ENCODE data around the gene MRPL48.

Gene MRPL48

DNA sequence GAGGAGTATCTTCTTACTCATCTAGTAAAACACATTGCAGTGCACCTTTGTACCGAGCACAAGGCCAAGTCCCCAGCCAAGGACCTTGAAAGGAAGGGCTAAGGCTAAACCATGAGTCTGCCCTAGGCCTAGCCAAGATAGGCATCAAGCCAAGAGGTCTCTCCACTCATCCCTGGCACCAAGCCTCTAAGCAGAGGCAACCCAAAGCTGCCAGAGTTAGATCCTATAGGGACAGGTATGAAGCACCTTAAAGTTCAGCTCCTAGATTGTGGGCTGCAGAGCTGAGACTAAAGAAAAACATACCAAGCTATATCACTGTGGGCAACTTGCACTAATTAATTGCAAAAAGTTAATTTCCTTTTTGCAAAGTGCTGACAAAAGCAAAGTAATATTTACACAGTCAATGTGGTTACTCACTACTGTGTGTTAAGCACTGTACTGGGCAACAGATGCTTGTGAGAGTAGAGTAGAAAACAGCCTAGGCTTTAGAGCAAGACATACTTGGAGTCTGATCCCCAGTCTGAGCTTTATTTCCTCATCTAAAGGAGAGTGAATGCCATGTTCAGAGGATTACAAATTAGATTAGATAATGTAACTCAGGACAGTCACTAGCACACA is 81.8 kb downstream of the MRPL48 start:
- peak; percentile 45 for DNase-seq (ENCODE audit: low read depth)
- H3K4me3 ChIP-seq (ENCODE audit: control insufficient read depth, low read depth, low read length), result no peak overlapping the region
- TF ChIP-seq, protein P1, sequence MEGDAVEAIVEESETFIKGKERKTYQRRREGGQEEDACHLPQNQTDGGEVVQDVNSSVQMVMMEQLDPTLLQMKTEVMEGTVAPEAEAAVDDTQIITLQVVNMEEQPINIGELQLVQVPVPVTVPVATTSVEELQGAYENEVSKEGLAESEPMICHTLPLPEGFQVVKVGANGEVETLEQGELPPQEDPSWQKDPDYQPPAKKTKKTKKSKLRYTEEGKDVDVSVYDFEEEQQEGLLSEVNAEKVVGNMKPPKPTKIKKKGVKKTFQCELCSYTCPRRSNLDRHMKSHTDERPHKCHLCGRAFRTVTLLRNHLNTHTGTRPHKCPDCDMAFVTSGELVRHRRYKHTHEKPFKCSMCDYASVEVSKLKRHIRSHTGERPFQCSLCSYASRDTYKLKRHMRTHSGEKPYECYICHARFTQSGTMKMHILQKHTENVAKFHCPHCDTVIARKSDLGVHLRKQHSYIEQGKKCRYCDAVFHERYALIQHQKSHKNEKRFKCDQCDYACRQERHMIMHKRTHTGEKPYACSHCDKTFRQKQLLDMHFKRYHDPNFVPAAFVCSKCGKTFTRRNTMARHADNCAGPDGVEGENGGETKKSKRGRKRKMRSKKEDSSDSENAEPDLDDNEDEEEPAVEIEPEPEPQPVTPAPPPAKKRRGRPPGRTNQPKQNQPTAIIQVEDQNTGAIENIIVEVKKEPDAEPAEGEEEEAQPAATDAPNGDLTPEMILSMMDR (conservative IDR thresholded peaks at IDR 0.05; ENCODE audit: control insufficient read depth, insufficient read depth, low read depth, low read length), result no peak

DNA sequence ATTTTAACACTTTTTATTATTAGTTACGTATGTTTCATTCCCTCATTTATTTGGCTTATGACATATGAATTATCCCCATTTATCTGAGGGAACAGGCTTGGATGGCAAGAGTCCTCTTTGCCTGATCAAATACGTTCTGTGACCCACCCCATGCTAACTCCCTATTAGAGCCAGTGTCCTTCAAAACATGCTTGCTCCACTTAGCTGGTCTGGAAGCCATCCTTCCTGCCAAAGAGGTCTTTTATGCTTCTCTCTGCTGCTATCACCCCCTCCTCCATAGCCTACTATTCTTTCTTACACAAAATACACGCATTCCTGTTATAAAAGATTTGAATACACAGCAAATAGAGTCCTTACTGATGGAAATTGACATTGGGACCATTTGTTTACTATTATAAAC is 82.6 kb downstream of the MRPL48 start:
- H3K4me3 ChIP-seq (ENCODE audit: control insufficient read depth, low read depth, low read length), result no peak overlapping the region
- DNase-seq (ENCODE audit: low read depth), result no peak
- TF ChIP-seq, protein P1 (conservative IDR thresholded peaks at IDR 0.05; ENCODE audit: control insufficient read depth, insufficient read depth, low read depth, low read length), result no peak

DNA sequence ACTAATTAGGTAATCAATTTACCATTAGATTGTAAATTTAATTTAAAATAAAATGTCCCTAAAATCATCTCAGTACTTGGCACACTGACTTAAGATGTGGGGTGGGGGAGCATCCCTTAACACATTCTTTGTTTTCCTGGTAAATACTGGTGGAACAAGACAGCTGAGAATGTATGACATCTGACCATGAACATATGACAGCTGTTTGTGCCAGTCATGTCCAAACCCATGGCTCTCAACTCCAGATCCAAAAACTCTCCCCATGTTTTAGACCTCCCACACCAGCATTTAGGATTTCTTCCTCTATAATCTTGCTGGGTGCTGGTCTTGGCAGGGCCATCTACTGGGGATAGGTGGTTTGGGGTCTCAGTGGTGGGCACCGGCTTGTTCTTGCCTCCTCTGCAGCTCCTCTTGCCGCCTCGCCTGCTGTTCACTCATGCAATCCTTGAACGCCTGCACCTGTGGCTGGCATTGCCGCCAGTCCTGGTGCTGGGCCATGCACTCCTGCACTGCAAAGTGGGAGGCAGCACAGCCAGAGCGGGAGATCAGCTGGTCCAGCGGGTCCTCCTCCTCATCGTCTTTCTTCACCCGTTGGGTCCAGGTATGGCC is 85.2 kb downstream of the MRPL48 start:
- TF ChIP-seq, protein P1 (conservative IDR thresholded peaks at IDR 0.05; ENCODE audit: control insufficient read depth, insufficient read depth, low read depth, low read length), result no peak
- no peak overlapping the region for H3K4me3 ChIP-seq (ENCODE audit: control insufficient read depth, low read depth, low read length)
- no peak for DNase-seq (ENCODE audit: low read depth)

DNA sequence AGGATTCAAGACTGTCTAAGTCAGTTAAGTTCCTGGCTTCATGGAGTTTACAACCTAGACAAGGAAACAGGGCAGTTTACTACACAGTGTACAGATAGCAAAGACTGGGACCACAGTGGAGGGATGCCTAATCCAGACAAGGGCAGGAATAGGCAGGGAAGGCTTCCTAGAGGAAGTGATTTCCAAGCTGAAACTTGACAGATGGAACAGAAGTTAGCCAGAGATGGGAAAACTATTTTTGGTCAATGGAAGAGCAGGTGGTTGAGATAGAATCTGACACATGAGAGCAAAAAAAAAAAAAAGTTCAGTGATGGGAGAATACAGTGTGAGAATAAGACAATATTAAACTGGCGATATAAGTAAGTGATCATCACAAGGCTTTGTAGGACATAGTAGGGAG is 87.7 kb downstream of the MRPL48 start:
- peak overlapping the region; percentile 97 for H3K4me3 ChIP-seq (ENCODE audit: control insufficient read depth, low read depth, low read length)
- TF ChIP-seq, protein P1 (conservative IDR thresholded peaks at IDR 0.05; ENCODE audit: control insufficient read depth, insufficient read depth, low read depth, low read length), result no peak
- no peak for DNase-seq (ENCODE audit: low read depth)

DNA sequence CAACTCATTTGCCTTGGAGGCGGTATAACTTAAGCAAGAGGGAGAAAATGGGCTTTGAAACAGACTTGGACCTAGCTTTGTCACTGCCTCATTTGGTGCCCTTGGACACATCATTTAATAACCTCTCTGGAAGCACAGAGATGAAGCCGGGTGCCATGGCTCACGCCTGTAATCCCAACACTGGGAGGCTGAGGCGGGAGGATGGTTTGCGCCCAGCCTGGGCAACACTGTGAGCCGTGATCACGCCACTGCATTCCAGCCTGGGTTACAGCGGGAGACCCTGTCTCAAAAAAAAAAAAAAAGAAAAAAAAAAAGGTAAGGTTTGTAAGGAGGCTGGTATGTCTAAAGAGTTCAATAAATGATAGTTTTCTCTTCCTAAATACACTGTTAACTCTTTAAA is 88.2 kb downstream of the MRPL48 start:
- peak overlapping the region; percentile 97 for H3K4me3 ChIP-seq (ENCODE audit: control insufficient read depth, low read depth, low read length)
- TF ChIP-seq, protein P1 (conservative IDR thresholded peaks at IDR 0.05; ENCODE audit: control insufficient read depth, insufficient read depth, low read depth, low read length), result no peak
- no peak for DNase-seq (ENCODE audit: low read depth)

DNA sequence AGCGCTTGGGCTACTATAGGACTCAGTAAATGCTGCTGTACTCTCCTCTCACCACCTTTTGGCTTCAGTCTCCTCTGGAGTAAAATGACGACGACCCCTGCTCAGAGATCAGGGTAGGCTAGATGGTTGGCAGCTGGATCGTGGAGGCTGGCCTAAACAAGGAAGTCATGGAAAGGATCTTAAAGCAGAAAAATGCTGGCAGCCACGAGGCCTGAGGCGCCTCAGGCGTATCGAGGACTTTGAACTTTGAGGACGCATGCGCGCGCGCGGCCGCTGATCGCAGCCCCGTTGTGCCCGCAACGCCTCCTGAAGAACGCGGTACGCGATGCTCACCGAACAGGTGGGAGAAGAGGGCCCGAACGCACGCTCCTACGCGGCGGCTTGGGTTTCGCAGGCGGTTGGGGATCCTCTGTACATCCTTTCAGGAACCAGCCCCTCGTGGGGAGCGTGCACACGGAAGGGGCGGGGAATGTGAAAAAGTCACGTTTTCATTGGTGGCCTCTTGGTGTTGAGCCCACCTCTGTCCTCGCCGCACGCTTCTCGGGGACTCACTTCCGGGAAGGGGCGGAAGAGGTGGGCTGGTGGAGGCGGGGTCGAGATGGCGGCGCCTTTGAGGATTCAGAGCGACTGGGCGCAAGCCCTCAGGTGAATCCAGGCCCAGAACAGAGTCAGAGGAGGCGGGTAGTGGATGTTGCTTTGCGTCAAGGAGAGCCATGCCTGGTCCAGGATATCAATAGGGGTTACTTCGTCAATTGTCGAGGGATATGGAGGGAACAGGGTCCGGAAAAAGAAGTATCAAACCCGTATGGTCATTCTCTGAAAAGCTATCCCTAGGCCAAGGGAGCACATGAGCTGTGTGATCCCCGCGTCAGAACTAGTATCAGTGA is 89.0 kb downstream of the MRPL48 start, which contains the start of the genes COA4 and PAAF1:
Gene COA4, minus strand, starts transcription at position 423 of the 887 bp plus-strand sequence. CDS start 3,468 bp downstream, outside the sequence.
Gene PAAF1, plus strand, starts transcription at position 576 of the 887 bp plus-strand sequence. Its CDS starts 23 bp downstream, at position 599.
- DNase-seq (ENCODE audit: low read depth), result peak; percentile 93
- H3K4me3 ChIP-seq (ENCODE audit: control insufficient read depth, low read depth, low read length), result peak within 1 kb of the TSS; percentile 97
- TF ChIP-seq, protein P1 (conservative IDR thresholded peaks at IDR 0.05; ENCODE audit: control insufficient read depth, insufficient read depth, low read depth, low read length), result no peak
